ENCODE results near the gene SPAG9.

Gene SPAG9

GRCh38 chr17:50917418-50917743 is 203.3 kb downstream of the SPAG9 start:
- no peak for ATAC-seq
- Mint-ChIP-seq H3K27ac (no peak overlapping the region), H3K36me3 (ENCODE audit: low read depth) (no peaks in the 10 kb centered on the region), H3K27me3 (no peaks in the 10 kb centered on the region), H3K4me3 (no peak overlapping the region), H3K4me1 (peaks cover 68% of the 10 kb centered on the region), H3K9me3 (peaks cover 5% of the 10 kb centered on the region)
- DNase-seq: no peak

DNA sequence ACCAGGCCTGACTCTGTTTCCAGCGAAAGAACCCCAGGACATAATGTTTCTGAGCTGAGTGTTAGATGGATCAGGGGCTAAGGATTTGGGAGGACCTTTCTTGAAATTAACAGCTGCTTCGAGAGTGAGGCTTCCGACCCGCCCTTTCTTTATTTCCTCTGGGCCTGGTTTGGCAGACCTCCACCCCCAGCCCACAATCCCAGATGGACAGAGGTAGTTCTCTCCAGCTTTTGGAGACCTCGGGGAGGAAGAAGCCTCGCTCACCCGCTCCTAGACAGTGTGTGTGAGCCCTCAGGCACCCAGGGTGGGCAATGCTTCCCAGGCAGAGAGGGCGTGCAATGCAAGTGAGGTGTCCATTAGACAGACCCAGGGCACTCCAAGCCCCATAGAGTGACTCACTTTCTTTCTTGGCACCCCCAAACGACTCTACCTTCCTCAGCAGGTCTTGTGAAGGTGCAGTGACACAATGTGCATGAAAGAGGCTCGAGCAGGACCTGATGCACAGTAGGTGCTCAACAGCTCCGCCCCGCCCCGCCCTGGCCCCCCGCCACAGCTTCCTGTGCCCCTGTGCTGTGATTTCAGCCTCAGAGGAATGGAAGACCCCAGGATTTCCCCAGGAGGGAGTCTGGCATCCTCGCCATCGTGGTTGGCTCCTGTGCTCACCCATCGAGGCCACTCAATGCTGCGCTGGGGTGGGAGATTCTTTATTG is 203.8 kb downstream of the SPAG9 start:
- H3K4me3 Mint-ChIP-seq: no peak overlapping the region
- H3K27ac Mint-ChIP-seq: peak overlapping the region; percentile 87
- H3K9me3 Mint-ChIP-seq: peaks cover 5% of the 10 kb centered on the region
- peak; percentile 30 for DNase-seq
- H3K27me3 Mint-ChIP-seq: no peaks in the 10 kb centered on the region
- no peak for ATAC-seq
- H3K36me3 Mint-ChIP-seq (ENCODE audit: low read depth): no peaks in the 10 kb centered on the region
- H3K4me1 Mint-ChIP-seq: peaks cover 71% of the 10 kb centered on the region

DNA sequence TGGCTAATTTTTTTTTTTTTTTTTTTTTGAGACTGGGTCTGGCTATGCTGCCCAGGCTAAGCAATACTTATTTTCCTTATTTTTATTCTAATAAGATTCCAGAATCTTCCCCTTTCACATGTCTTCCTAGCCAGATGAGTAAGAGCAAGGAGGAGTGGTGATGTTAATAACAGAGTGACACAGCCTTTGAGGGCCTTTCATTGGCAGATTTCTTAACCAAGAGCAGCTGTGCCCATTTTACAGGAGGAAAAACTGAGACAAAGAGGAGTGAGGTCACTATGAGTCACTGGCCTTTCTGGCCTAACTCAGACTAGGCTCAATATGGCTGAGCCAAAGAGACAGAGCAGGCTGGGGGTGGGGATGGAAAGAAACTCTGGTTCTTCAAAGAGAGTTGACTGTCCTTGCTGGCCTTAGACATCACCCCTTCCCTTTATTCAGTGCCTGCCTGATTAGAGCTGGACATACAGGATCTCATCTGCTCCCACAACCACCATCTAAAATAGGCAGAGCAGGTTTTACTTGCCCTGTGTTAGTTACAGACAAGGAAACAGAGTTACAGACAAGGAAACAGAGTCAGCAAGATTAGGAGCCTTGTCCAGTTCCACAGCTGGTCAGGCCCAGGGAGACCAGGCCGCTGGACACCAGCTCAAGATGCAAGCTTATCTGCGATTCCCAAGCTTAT is 204.5 kb downstream of the SPAG9 start:
- Mint-ChIP-seq H3K4me3 (no peak overlapping the region), H3K27ac (peak overlapping the region; percentile 87), H3K36me3 (ENCODE audit: low read depth) (no peaks in the 10 kb centered on the region), H3K9me3 (peaks cover 5% of the 10 kb centered on the region), H3K4me1 (peaks cover 73% of the 10 kb centered on the region), H3K27me3 (no peaks in the 10 kb centered on the region)
- peak; percentile 57 for DNase-seq
- peak; percentile 65 for ATAC-seq

GRCh38 chr17:50914505-50915063 is 206.1 kb downstream of the SPAG9 start:
- Mint-ChIP-seq H3K4me1 (peaks cover 79% of the 10 kb centered on the region), H3K27me3 (no peaks in the 10 kb centered on the region), H3K27ac (peak overlapping the region; percentile 8), H3K4me3 (no peak overlapping the region), H3K9me3 (peaks cover 5% of the 10 kb centered on the region), H3K36me3 (ENCODE audit: low read depth) (no peaks in the 10 kb centered on the region)
- no peak for ATAC-seq
- DNase-seq: no peak

- Mint-ChIP-seq H3K27me3 (no peaks in the 10 kb centered on the region), H3K27ac (peak overlapping the region; percentile 46), H3K36me3 (ENCODE audit: low read depth) (no peaks in the 10 kb centered on the region), H3K9me3 (peaks cover 5% of the 10 kb centered on the region), H3K4me1 (peaks cover 81% of the 10 kb centered on the region), H3K4me3 (no peak overlapping the region)
- DNase-seq (no peak), ATAC-seq (no peak)
These were observed 207.5 kb downstream of the SPAG9 start for GRCh38 chr17:50913120-50913519.

Data from activated naive CD8-positive, alpha-beta T cell treated with anti-CD3 and anti-CD28 coated beads, Interleukin-2, amount 50 U/mL, for 24 hours (primary cell).